CD4-positive, CD25-positive, alpha-beta regulatory T cell (primary cell): ENCODE data around the gene TMEM158. TPM values are rescaled to one million over a fixed set of nuclear protein-coding genes. Genes with fewer than 3 reads are reported as not detected.

Experiments used
- ATAC-seq, 2 donors: fragments of 150-1000 bp; cut with Tn5 transposase; one replicate each; pipeline ENCODE4 v1.10.0; 2021; ENCODE audit warnings: low read depth in 2 of 2, moderate number of reproducible peaks in 2 of 2, moderate library complexity in 1 of 2
- DNase-seq, 3 donors: peaks; one replicate each; pipeline versions ENCODE4 v3.0.0 to v3.0.0-alpha.2; 2012 to 2022; ENCODE audit warnings: mixed read lengths in 1 of 3
- H3K27ac ChIP-seq: one replicate; pipeline ENCODE4 v1.7.0; 2013; ENCODE audit warnings: mild to moderate bottlenecking, low read length; ENCODE audit not compliant: insufficient read depth, poor library complexity, severe bottlenecking
- H3K27me3 ChIP-seq: one replicate; pipeline ENCODE4 v1.7.0; 2013; ENCODE audit warnings: low read length; ENCODE audit not compliant: control insufficient read depth, insufficient read depth
- H3K36me3 ChIP-seq: one replicate; pipeline ENCODE4 v1.7.0; 2013; ENCODE audit warnings: mild to moderate bottlenecking, low read length, moderate library complexity; ENCODE audit not compliant: control insufficient read depth, insufficient read depth
- H3K4me1 ChIP-seq: 2 replicates; pipeline ENCODE4 v1.7.0; 2013; ENCODE audit warnings: mild to moderate bottlenecking, low read length; ENCODE audit not compliant: insufficient read depth, control insufficient read depth, poor library complexity, severe bottlenecking
- H3K4me3 ChIP-seq: one replicate; pipeline ENCODE4 v1.7.0; 2013; ENCODE audit warnings: low read depth, mild to moderate bottlenecking, low read length, moderate library complexity
- H3K9me3 ChIP-seq, 2 experiments: 1 replicate in 1 of 2; 2 replicates in 1 of 2; pipeline ENCODE4 v1.7.0; 2013; ENCODE audit warnings: low read length in 2 of 2, mild to moderate bottlenecking in 1 of 2, moderate library complexity in 1 of 2; ENCODE audit not compliant: control insufficient read depth in 2 of 2
- H3K27ac Mint-ChIP-seq, 3 donors: one replicate each; pipeline ENCODE4 v1.8.0; 2020 to 2022; ENCODE audit warnings: mild to moderate bottlenecking in 3 of 3, mixed read lengths in 3 of 3, moderate library complexity in 2 of 3
- H3K27me3 Mint-ChIP-seq: one replicate; pipeline ENCODE4 v1.8.0; 2022; ENCODE audit warnings: mild to moderate bottlenecking, mixed read lengths
- H3K36me3 Mint-ChIP-seq: one replicate; pipeline ENCODE4 v1.8.0; 2020; ENCODE audit warnings: mixed read lengths
- H3K4me1 Mint-ChIP-seq, 4 donors: one replicate each; pipeline ENCODE4 v1.8.0; 2020 to 2022; ENCODE audit warnings: mixed read lengths in 4 of 4, mild to moderate bottlenecking in 1 of 4
- H3K4me3 Mint-ChIP-seq, 4 donors: one replicate each; pipeline ENCODE4 v1.8.0; 2020 to 2022; ENCODE audit warnings: mild to moderate bottlenecking in 4 of 4, mixed read lengths in 4 of 4, moderate library complexity in 3 of 4
- H3K9me3 Mint-ChIP-seq, 7 donors: one replicate each; pipeline ENCODE4 v1.8.0; 2020 to 2022; ENCODE audit warnings: mixed read lengths in 7 of 7, mild to moderate bottlenecking in 3 of 7, moderate library complexity in 2 of 7
- polyA plus RNA-seq, 4 donors: library from polyadenylated mRNA; unstranded; fragments of 300-500 nt; fragmentation: Illumina TruSeq; gene quantifications; one replicate each; pipeline ENCODE4 v1.2.3, GENCODE V29; 2021
- total RNA-seq: library from RNA; stranded (reverse); gene quantifications from one replicate; pipeline ENCODE4 v1.2.3, GENCODE V29; 2022

The TMEM158 gene
- total and polyA plus RNA-seq, 5 donors from 2014 or later: 0.57 TPM; not detected in 4

GRCh38 chr3:45185052-45185451, 41.0 kb downstream of the TMEM158 start:
- H3K36me3 ChIP-seq: no peaks in the 10 kb centered on the region
- no peaks in the 10 kb centered on the region for H3K36me3 Mint-ChIP-seq
- no peaks in the 10 kb centered on the region for H3K4me1 ChIP-seq
- H3K4me3 Mint-ChIP-seq: no peak overlapping the region
- no peak for ATAC-seq
- H3K27me3 ChIP-seq: peaks cover 2% of the 10 kb centered on the region
- no peak overlapping the region for H3K4me3 ChIP-seq
- peaks cover 10% of the 10 kb centered on the region for H3K27me3 Mint-ChIP-seq
- H3K27ac Mint-ChIP-seq: peak overlapping the region in 1 of 3 donors; percentile 51
- H3K4me1 Mint-ChIP-seq: peaks cover 0 to 7% (median 5%) of the 10 kb centered on the region in 4 donors
- no peak for DNase-seq
- no peaks in the 10 kb centered on the region for H3K9me3 Mint-ChIP-seq
- no peaks in the 10 kb centered on the region for H3K9me3 ChIP-seq
- no peak overlapping the region for H3K27ac ChIP-seq

DNA sequence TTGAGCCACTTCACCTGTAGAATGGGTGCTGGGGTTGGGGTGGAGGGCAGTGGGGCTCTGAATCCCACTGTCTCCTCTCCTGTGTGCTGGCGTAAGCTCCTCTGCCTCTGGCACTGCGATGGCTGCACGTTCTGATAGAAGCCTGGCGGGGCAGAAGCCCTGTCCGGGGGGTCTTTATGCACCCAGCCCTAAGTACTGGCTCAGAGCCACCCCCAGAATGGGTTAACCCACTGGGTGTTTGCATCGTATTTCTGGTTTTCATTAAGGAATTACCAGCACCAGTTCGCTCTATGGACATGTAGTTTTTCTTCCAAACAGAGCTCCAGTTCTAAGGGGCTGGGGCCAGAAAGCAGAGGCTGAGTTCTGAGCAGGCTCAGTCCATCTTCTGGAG, 42.2 kb downstream of the TMEM158 start:
- peaks cover 2% of the 10 kb centered on the region for H3K27me3 ChIP-seq
- Mint-ChIP-seq H3K27ac (no peak overlapping the region), H3K36me3 (no peaks in the 10 kb centered on the region), H3K9me3 (no peaks in the 10 kb centered on the region), H3K27me3 (peaks cover 16% of the 10 kb centered on the region), H3K4me1 (peaks cover 0 to 7% (median 4%) of the 10 kb centered on the region in 4 donors), H3K4me3 (no peak overlapping the region)
- no peaks in the 10 kb centered on the region for H3K4me1 ChIP-seq
- DNase-seq (no peak), ATAC-seq (no peak)
- no peaks in the 10 kb centered on the region for H3K9me3 ChIP-seq
- no peak overlapping the region for H3K4me3 ChIP-seq
- no peaks in the 10 kb centered on the region for H3K36me3 ChIP-seq
- no peak overlapping the region for H3K27ac ChIP-seq

- H3K4me3 Mint-ChIP-seq: no peak overlapping the region
- Histone ChIP-seq H3K27me3 (peaks cover 2% of the 10 kb centered on the region), H3K36me3 (no peaks in the 10 kb centered on the region), H3K27ac (no peak overlapping the region), H3K4me3 (no peak overlapping the region), H3K4me1 (no peaks in the 10 kb centered on the region), H3K9me3 (no peaks in the 10 kb centered on the region)
- H3K36me3 Mint-ChIP-seq: no peaks in the 10 kb centered on the region
- peak overlapping the region in 1 of 3 donors; percentile 78 for H3K27ac Mint-ChIP-seq
- DNase-seq (peak in 1 of 3 donors; percentile 16), ATAC-seq (no peak)
- peaks cover 16% of the 10 kb centered on the region for H3K27me3 Mint-ChIP-seq
- H3K4me1 Mint-ChIP-seq: peaks cover 0 to 7% (median 2%) of the 10 kb centered on the region in 4 donors
- H3K9me3 Mint-ChIP-seq: no peaks in the 10 kb centered on the region
Measured at GRCh38 chr3:45182915-45183871, 42.9 kb downstream of the TMEM158 start.

- Mint-ChIP-seq H3K27me3 (peaks cover 23% of the 10 kb centered on the region), H3K4me1 (peaks cover 0 to 7% (median 2%) of the 10 kb centered on the region in 4 donors)
Measured at GRCh38 chr3:45181496-45181895, 44.6 kb downstream of the TMEM158 start.

GRCh38 chr3:45180899-45181298, 45.2 kb downstream of the TMEM158 start:
- no peaks in the 10 kb centered on the region for H3K36me3 Mint-ChIP-seq
- ATAC-seq: no peak
- no peaks in the 10 kb centered on the region for H3K4me1 ChIP-seq
- no peaks in the 10 kb centered on the region for H3K36me3 ChIP-seq
- no peaks in the 10 kb centered on the region for H3K9me3 Mint-ChIP-seq
- H3K27ac ChIP-seq: no peak overlapping the region
- H3K27me3 ChIP-seq: peaks cover 2% of the 10 kb centered on the region
- H3K4me3 ChIP-seq: no peak overlapping the region
- H3K4me1 Mint-ChIP-seq: peaks cover 0 to 7% (median 2%) of the 10 kb centered on the region in 4 donors
- peak overlapping the region in 1 of 3 donors; percentile 52 for H3K27ac Mint-ChIP-seq
- H3K27me3 Mint-ChIP-seq: peaks cover 23% of the 10 kb centered on the region
- H3K4me3 Mint-ChIP-seq: no peak overlapping the region
- no peak for DNase-seq
- no peaks in the 10 kb centered on the region for H3K9me3 ChIP-seq

More at GRCh38 chr3:45181496-45181895, 44.6 kb downstream of the TMEM158 start:
- Histone ChIP-seq H3K9me3 (no peaks in the 10 kb centered on the region), H3K36me3 (no peaks in the 10 kb centered on the region), H3K27me3 (peaks cover 2% of the 10 kb centered on the region), H3K27ac (no peak overlapping the region), H3K4me3 (no peak overlapping the region), H3K4me1 (no peaks in the 10 kb centered on the region)
- Mint-ChIP-seq H3K27ac (no peak overlapping the region), H3K36me3 (no peaks in the 10 kb centered on the region), H3K4me3 (no peak overlapping the region), H3K9me3 (no peaks in the 10 kb centered on the region)
- no peak for ATAC-seq
- no peak for DNase-seq

DNA sequence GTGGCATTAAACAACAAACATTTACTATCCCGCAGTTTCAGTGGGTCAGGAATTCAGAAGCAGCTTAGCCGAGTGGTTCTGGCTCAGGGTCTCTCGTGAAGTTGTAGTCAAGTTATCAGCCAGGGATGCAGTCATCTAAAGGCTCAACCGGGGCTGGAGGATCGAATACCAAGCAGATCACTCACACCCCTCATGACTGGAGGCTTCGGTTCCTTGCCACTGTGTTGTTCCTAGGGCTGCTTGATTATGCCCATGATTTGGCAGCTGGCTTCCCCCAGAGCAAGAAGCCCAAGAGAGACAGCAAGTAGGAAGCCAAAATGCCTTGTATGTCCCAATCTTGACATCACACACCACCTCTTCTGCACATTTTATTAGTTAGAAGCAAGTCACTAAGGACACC, 46.0 kb downstream of the TMEM158 start:
- Mint-ChIP-seq H3K27ac (peak overlapping the region in 1 of 3 donors; percentile 52), H3K9me3 (no peaks in the 10 kb centered on the region)

DNA sequence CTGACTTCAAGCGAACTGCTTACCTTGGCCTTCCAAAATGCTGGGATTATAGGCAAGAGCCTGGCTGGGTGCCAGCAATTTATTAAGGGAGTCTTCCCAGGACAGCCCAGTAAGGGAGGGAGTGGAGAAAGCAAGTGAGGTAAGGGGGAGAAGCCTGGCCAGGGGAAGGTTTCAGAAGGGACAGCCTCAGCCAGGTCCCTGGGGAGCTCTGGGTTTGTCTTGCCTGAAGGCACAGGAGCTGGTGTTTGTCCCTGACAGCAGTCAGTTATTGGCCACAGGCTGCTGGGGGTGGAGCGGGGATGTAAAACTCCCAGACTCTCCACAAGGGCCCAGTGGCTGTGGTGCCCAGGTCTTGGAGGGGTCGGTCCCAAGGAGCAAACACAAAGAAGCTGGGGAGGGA, 46.9 kb downstream of the TMEM158 start:
- DNase-seq (no peak), ATAC-seq (no peak)
- Mint-ChIP-seq H3K36me3 (no peaks in the 10 kb centered on the region), H3K9me3 (no peaks in the 10 kb centered on the region), H3K27me3 (peaks cover 23% of the 10 kb centered on the region), H3K27ac (peak overlapping the region in 1 of 3 donors; percentile 71), H3K4me1 (peaks cover 0 to 7% (median 2%) of the 10 kb centered on the region in 4 donors), H3K4me3 (no peak overlapping the region)
- Histone ChIP-seq H3K27me3 (peaks cover 2% of the 10 kb centered on the region), H3K9me3 (no peaks in the 10 kb centered on the region), H3K4me1 (no peaks in the 10 kb centered on the region), H3K27ac (no peak overlapping the region), H3K36me3 (no peaks in the 10 kb centered on the region), H3K4me3 (no peak overlapping the region)

More for the DNA sequence above, 46.0 kb downstream of the TMEM158 start:
- Histone ChIP-seq H3K27ac (no peak overlapping the region), H3K4me3 (no peak overlapping the region), H3K36me3 (no peaks in the 10 kb centered on the region), H3K27me3 (peaks cover 2% of the 10 kb centered on the region), H3K9me3 (no peaks in the 10 kb centered on the region), H3K4me1 (no peaks in the 10 kb centered on the region)
- no peak for DNase-seq
- peaks cover 23% of the 10 kb centered on the region for H3K27me3 Mint-ChIP-seq
- H3K4me3 Mint-ChIP-seq: no peak overlapping the region
- H3K36me3 Mint-ChIP-seq: no peaks in the 10 kb centered on the region
- peaks cover 0 to 7% (median 2%) of the 10 kb centered on the region in 4 donors for H3K4me1 Mint-ChIP-seq
- no peak for ATAC-seq
